K562 (cell line): Measurements from ENCODE around the gene PARD3. TPM values are rescaled to one million over a fixed set of nuclear protein-coding genes. Genes with fewer than 3 reads are reported as not detected.

ENCODE experiments used
- ATAC-seq: fragments of 200-7000 bp; cut with Tn5 transposase; 3 replicates; pipeline ENCODE4 v1.9.1; 2020; ENCODE audit warnings: moderate library complexity
- BruUV-seq: library from RNA; stranded (reverse); fragments of 400-500 nt; replicated peaks from 2 replicates; lab custom pipeline; 2021; lab: Mats Ljungman, UMichigan
- CTCF ChIA-PET: fragments of 300-600 bp; formaldehyde crosslinking; extraction: SDS; loops from one replicate; lab custom pipeline; 2021; ENCODE audit warnings: low intra/inter-chr PET ratio; lab: Yijun Ruan, JAX
- POLR2A ChIA-PET: fragments of 300-600, 350-650 bp; sonication (Branson Sonifier 250); formaldehyde crosslinking; extraction: SDS; loops from one replicate; lab custom pipeline; 2021; ENCODE audit warnings: antibody characterized with exemption, inconsistent platforms; lab: Yijun Ruan, JAX
- DNase-seq, 4 experiments: peaks; one replicate each; pipeline versions ENCODE4 v3.0.0 to v3.0.0-alpha.2; 2011 to 2018; ENCODE audit warnings: low spot score in 3 of 4, mixed read lengths in 3 of 4; ENCODE audit errors: extremely low read depth in 1 of 4
- FAIRE-seq: peaks from 2 replicates; lab custom pipeline; 2011; peaks lifted over from hg19 to GRCh38; lab: Jason Lieb, UNC
- H2AFZ ChIP-seq: 2 replicates; pipeline ENCODE4 v1.6.0; 2011; ENCODE audit warnings: low read depth, low read length, control low read depth, inconsistent platforms
- H3K27ac ChIP-seq: fragments of 200-600 bp; 3 replicates; pipeline ENCODE4 v1.8.0; 2011; ENCODE audit warnings: low read depth, mild to moderate bottlenecking, control low read depth, inconsistent platforms, low read length, moderate library complexity, mixed read lengths; ENCODE audit errors: extremely low read depth
- H3K27me3 ChIP-seq, 2 experiments: fragments of 300-600 bp in 1 of 2; 2 replicates in 1 of 2; 3 replicates in 1 of 2; pipeline versions ENCODE4 v1.6.0 to v1.8.0; 2011; ENCODE audit warnings: inconsistent platforms in 2 of 2, low read length in 2 of 2, mild to moderate bottlenecking in 1 of 2, mixed read lengths in 1 of 2, moderate library complexity in 1 of 2; ENCODE audit not compliant: control insufficient read depth in 2 of 2, insufficient read depth in 2 of 2
- H3K36me3 ChIP-seq: fragments of 300-600 bp; 3 replicates; pipeline ENCODE4 v1.8.0; 2011; ENCODE audit warnings: mild to moderate bottlenecking, low read length, inconsistent platforms; ENCODE audit not compliant: control insufficient read depth, insufficient read depth
- H3K4me1 ChIP-seq, 2 experiments: fragments of 200-600 bp in 1 of 2; replicated peaks in 1 of 2; 2 replicates in 1 of 2; 3 replicates in 1 of 2; pipeline versions ENCODE4 v1.5.1 to v1.8.0; 2011; ENCODE audit warnings: inconsistent platforms in 2 of 2, low read length in 2 of 2, mild to moderate bottlenecking in 1 of 2, mixed read lengths in 1 of 2, moderate library complexity in 1 of 2; ENCODE audit not compliant: control insufficient read depth in 2 of 2, insufficient read depth in 2 of 2
- H3K4me2 ChIP-seq: 2 replicates; pipeline ENCODE4 v1.6.1; 2011; ENCODE audit warnings: low read length, control low read depth, inconsistent platforms, mixed read lengths; ENCODE audit not compliant: insufficient read depth
- H3K4me3 ChIP-seq: fragments of 200-600 bp; sonication (generic), shearing (Covaris generic); 2 replicates; pipeline ENCODE4 v1.5.1; 2016; ENCODE audit warnings: control low read depth, inconsistent platforms
- H3K79me2 ChIP-seq: fragments of 200-600 bp; 3 replicates; pipeline ENCODE4 v1.8.0; 2011; ENCODE audit warnings: low read length, inconsistent platforms; ENCODE audit not compliant: control insufficient read depth, insufficient read depth
- H3K9ac ChIP-seq, 2 experiments: 2 replicates each; pipeline versions ENCODE4 v1.6.0 to v1.6.1; 2011; ENCODE audit warnings: low read depth in 2 of 2, low read length in 2 of 2, control low read depth in 1 of 2, inconsistent platforms in 1 of 2, mild to moderate bottlenecking in 1 of 2, mixed read lengths in 1 of 2; ENCODE audit not compliant: insufficient read depth in 1 of 2
- H3K9me1 ChIP-seq: one replicate; pipeline ENCODE4 v1.6.0; 2011; ENCODE audit warnings: inconsistent platforms, mild to moderate bottlenecking, low read length, moderate library complexity; ENCODE audit not compliant: control insufficient read depth, insufficient read depth
- H3K9me3 ChIP-seq: replicated peaks from 2 replicates; pipeline ENCODE4 v1.5.1; 2011; ENCODE audit warnings: low read depth, low read length, inconsistent platforms; ENCODE audit not compliant: control insufficient read depth, insufficient read depth
- H4K20me1 ChIP-seq: replicated peaks from 2 replicates; pipeline ENCODE4 v1.6.1; 2011; ENCODE audit warnings: low read length, inconsistent platforms, mixed read lengths; ENCODE audit not compliant: control insufficient read depth, insufficient read depth
- CXXC5 ChIP-seq: fragments of 250-450 bp; sonication (Bioruptor Pico); IDR thresholded peaks from 2 replicates; pipeline ENCODE4 v1.8.0; 2022; ENCODE audit warnings: inconsistent platforms, mild to moderate bottlenecking, moderate library complexity
- HDAC3 ChIP-seq: fragments of 450-650 bp; IDR thresholded peaks from 2 replicates; pipeline ENCODE4 v1.6.1; 2018; ENCODE audit warnings: borderline replicate concordance, mild to moderate bottlenecking, moderate library complexity; ENCODE audit not compliant: partially characterized antibody
- MYNN ChIP-seq, 2 experiments: sonication (generic); formaldehyde crosslinking in 1 of 2; IDR thresholded peaks; 2 replicates each; pipeline versions ENCODE4 v1.5.0 to v1.6.1; 2016 to 2020; ENCODE audit warnings: antibody characterized with exemption in 1 of 2, missing genetic modification reagents in 1 of 2
- SOX6 ChIP-seq: fragments of 450-650 bp; IDR thresholded peaks from 2 replicates; pipeline ENCODE4 v1.6.1; 2014; ENCODE audit warnings: mild to moderate bottlenecking
- WGBS: fragments of 100-300 bp; shearing (Covaris generic); methylation state at CpG from one replicate; pipeline ENCODE4 v1.1.6; 2016; ENCODE audit warnings: low coverage, mixed read lengths; ENCODE audit not compliant: insufficient coverage; ENCODE audit errors: missing lambda C conversion rate; 5-methylcytosine and 5-hydroxymethylcytosine counted together
- in situ Hi-C: fragments of 300-500 bp; cut with MboI; formaldehyde crosslinking; loops from 4 replicates; pipeline ENCODE4 v1.15.0; 2018; ENCODE audit warnings: inconsistent platforms, mixed read lengths
- intact Hi-C: fragments of 100-400 bp; cut with micrococcal nuclease; formaldehyde crosslinking; loops from 2 replicates; pipeline ENCODE4 v1.14.2; 2022
- polyA plus RNA-seq, 8 experiments: library from polyadenylated mRNA; depleted of rRNA in 4 of 8; stranded (reverse) in 5 of 8; unstranded in 3 of 8; fragments of >200 nt; fragmentation: Nextera tagmentation in 2 of 8; fragmentation: Illumina TruSeq in 1 of 8; extraction: Ambion mirVana in 2 of 8; extraction: Trizol in 1 of 8; gene quantifications; 2 replicates each; pipeline versions ENCODE4 v1.2.1 to v1.2.3, GENCODE V29; 2011 to 2014; ENCODE audit warnings: inconsistent platforms in 1 of 8, missing spikeins in 1 of 8
- total RNA-seq, 7 experiments: library from RNA; depleted of rRNA in 6 of 7; stranded (reverse); fragments of >200 nt in 6 of 7; fragmentation: Illumina TruSeq in 2 of 7; extraction: Trizol in 2 of 7; gene quantifications; 2 replicates each; pipeline versions ENCODE4 v1.2.1 to v1.2.3, GENCODE V29; 2011 to 2021; ENCODE audit warnings: low replicate concordance in 1 of 7
- TF ChIP-seq, protein P1 (sequence below): fragments of 250-450 bp; sonication (Bioruptor Pico); IDR thresholded peaks from 2 replicates; pipeline ENCODE4 v1.8.0; 2022; ENCODE audit warnings: moderate library complexity, mild to moderate bottlenecking, inconsistent platforms

The PARD3 gene
- total and polyA plus RNA-seq, 9 of the 15 experiments (the other 6 are each of a cell fraction or from before 2014, with no cell fraction given) = 2.7 to 11.7 (median 7.7) TPM

DNA sequence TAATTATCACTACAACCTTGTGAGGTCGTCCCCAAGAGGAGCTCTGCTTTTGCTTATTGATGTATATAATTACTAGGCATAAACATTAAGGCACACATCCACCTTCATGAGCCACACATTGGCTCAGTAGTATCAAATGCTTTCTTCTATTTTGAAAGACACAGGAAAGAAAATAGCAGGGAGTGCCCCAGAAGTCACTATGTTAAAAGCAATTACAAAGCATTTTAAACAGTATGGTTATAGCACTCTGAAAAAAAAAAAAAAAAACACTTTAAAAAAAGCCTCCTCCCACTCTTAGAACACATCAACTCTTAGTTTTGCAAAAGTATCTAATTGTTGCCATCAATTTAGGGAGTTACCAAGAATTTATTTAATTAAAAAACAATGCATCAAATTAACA is 474.2 kb downstream of the PARD3 start (continued):
- TF ChIP-seq SOX6 (no peak), CXXC5 (no peak)

DNA sequence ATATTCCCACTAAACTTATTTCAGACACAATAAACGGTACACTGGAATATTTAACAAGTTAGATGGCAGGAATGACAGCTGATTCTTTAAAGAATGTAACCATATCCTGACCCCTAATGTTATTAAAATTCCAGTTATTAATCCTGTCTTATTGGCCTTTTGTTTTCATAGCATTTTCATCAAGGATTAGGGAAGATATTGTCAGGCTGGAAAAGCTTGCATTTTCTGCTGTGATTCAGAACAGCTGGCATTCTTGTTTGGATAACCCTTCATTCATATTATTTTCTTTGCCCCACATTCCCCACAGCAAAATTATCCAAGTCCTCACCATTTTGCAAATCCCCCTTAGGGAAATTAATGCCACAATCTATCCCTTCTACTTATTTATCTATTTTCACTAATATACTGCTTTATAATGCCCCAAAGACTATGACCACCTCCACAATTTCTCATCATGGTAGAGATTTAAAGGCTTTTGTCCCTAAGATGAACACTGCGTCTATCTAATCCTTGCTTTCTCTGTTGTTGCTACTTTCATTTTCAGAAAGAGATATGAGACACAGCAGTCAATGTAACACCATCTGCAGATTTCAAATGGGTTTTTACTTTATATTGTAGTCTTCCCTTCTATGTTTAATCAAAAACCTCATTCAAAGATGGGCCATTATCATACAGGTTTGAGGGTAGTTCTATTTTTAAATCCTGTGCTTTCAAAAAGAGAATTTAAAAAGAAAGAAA is 475.1 kb downstream of the PARD3 start:
- Histone ChIP-seq H4K20me1 (no peaks in the 10 kb centered on the region), H2AFZ (no peak overlapping the region), H3K9ac (no peak overlapping the region), H3K4me3 (no peak overlapping the region), H3K9me1 (no peaks in the 10 kb centered on the region), H3K4me2 (no peak overlapping the region), H3K9me3 (no peaks in the 10 kb centered on the region), H3K79me2 (no peaks in the 10 kb centered on the region), H3K27ac (no peak overlapping the region), H3K36me3 (no peaks in the 10 kb centered on the region), H3K4me1 (no peaks in the 10 kb centered on the region), H3K27me3 (no peaks in the 10 kb centered on the region)
- TF ChIP-seq HDAC3 (no peak), MYNN (IDR thresholded peaks at IDR 0.05) (no peak), MYNN (CRISPR knock-in tag; IDR thresholded peaks at IDR 0.05) (no peak)
- TF ChIP-seq, protein P1, sequence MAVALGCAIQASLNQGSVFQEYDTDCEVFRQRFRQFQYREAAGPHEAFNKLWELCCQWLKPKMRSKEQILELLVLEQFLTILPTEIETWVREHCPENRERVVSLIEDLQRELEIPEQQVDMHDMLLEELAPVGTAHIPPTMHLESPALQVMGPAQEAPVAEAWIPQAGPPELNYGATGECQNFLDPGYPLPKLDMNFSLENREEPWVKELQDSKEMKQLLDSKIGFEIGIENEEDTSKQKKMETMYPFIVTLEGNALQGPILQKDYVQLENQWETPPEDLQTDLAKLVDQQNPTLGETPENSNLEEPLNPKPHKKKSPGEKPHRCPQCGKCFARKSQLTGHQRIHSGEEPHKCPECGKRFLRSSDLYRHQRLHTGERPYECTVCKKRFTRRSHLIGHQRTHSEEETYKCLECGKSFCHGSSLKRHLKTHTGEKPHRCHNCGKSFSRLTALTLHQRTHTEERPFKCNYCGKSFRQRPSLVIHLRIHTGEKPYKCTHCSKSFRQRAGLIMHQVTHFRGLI (CRISPR knock-in tag) = no peak
- no peak for ATAC-seq
- no TSS peak for BruUV-seq
- no peak for FAIRE-seq
- intact Hi-C loops = no loop called here
- POLR2A ChIA-PET = no interaction called here
- no peak for DNase-seq
- in situ Hi-C loops = no loop called here
- CTCF ChIA-PET = no interaction called here
- 17% methylated on average over 2 of the region's 2 CpGs for WGBS
